ENCODE results near the gene SNAPIN. TPM values are rescaled to one million over a fixed set of nuclear protein-coding genes. Genes with fewer than 3 reads are reported as not detected.

The SNAPIN gene
- total RNA-seq, 1 experiment from 2014 or later, result 82.0 TPM

- Histone ChIP-seq H3K36me3 (ENCODE audit: low read depth, low read length) (no peaks in the 10 kb centered on the region), H3K9me2 (replicated peaks; ENCODE audit: low read length) (no peaks in the 10 kb centered on the region), H3K27me3 (ENCODE audit: low read length) (peaks cover 16% of the 10 kb centered on the region), H3K9me3 (ENCODE audit: low read length) (no peaks in the 10 kb centered on the region), H3F3A (ENCODE audit: low read length, unreplicated experiment) (no peaks in the 10 kb centered on the region), H2AFZ (ENCODE audit: low read length) (peak overlapping the region; percentile 87), H4K20me1 (ENCODE audit: low read length) (no peaks in the 10 kb centered on the region), H3K79me2 (ENCODE audit: low read length) (no peaks in the 10 kb centered on the region), H3K4me2 (ENCODE audit: low read length) (peak overlapping the region; percentile 95), H3K27ac (ENCODE audit: low read length) (no peak overlapping the region), H3K4me3 (ENCODE audit: low read length) (peak overlapping the region; percentile 67), H3K4me1 (ENCODE audit: insufficient read depth, low read length) (peaks cover 12% of the 10 kb centered on the region), H3K9ac (ENCODE audit: low read length) (no peak overlapping the region)
- POLR2A ChIA-PET (ENCODE audit: unreplicated experiment), result interaction anchor here (0.6 kb wide), 1 partner anchor 650 kb away, joined by 10 read pairs; no protein-coding TSS in a partner anchor
- DNase-seq, result peak; percentile 70
- intact Hi-C loops (cut with micrococcal nuclease), result loop anchor here (1.0 to 10.0 kb wide), 4 partner anchors 57 to 323 kb away; partner anchors contain the start of genes RAB13 and S100A9
- no TSS peak for BruUV-seq (replicated peaks)
- CTCF ChIA-PET, result interaction anchor here (0.9 kb wide), 1 partner anchor 30 kb away, joined by 6 read pairs; no protein-coding TSS in a partner anchor
- ATAC-seq, result peak; percentile 73
- TF ChIP-seq EZH2phosphoT487 (IDR thresholded peaks at IDR 0.05; ENCODE audit: borderline replicate concordance, low read length) (no peak), EZH2 (IDR thresholded peaks at IDR 0.05; ENCODE audit: low read length, unreplicated experiment) (no peak)
- TF ChIP-seq, protein P1, sequence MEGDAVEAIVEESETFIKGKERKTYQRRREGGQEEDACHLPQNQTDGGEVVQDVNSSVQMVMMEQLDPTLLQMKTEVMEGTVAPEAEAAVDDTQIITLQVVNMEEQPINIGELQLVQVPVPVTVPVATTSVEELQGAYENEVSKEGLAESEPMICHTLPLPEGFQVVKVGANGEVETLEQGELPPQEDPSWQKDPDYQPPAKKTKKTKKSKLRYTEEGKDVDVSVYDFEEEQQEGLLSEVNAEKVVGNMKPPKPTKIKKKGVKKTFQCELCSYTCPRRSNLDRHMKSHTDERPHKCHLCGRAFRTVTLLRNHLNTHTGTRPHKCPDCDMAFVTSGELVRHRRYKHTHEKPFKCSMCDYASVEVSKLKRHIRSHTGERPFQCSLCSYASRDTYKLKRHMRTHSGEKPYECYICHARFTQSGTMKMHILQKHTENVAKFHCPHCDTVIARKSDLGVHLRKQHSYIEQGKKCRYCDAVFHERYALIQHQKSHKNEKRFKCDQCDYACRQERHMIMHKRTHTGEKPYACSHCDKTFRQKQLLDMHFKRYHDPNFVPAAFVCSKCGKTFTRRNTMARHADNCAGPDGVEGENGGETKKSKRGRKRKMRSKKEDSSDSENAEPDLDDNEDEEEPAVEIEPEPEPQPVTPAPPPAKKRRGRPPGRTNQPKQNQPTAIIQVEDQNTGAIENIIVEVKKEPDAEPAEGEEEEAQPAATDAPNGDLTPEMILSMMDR (conservative IDR thresholded peaks at IDR 0.05; ENCODE audit: low read depth, low read length), result peak; percentile 99
Measured at GRCh38 chr1:153677718-153678518, 19.4 kb downstream of the SNAPIN start.

DNA sequence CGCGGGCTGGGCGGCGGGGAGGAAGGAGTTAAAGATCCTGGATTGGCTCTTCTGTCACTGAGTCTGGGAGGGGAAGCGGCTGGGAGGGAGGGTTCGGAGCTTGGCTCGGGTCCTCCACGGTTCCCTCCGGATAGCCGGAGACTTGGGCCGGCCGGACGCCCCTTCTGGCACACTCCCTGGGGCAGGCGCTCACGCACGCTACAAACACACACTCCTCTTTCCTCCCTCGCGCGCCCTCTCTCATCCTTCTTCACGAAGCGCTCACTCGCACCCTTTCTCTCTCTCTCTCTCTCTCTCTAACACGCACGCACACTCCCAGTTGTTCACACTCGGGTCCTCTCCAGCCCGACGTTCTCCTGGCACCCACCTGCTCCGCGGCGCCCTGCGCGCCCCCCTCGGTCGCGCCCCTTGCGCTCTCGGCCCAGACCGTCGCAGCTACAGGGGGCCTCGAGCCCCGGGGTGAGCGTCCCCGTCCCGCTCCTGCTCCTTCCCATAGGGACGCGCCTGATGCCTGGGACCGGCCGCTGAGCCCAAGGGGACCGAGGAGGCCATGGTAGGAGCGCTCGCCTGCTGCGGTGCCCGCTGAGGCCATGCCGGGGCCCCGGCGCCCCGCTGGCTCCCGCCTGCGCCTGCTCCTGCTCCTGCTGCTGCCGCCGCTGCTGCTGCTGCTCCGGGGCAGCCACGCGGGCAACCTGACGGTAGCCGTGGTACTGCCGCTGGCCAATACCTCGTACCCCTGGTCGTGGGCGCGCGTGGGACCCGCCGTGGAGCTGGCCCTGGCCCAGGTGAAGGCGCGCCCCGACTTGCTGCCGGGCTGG lies 20.2 kb downstream of the SNAPIN start, which contains the start of gene NPR1:
Gene NPR1 (plus strand): TSS at position 170 of the 818 bp plus-strand sequence. CDS start 421 bp downstream, at position 591.
- H3K4me2 ChIP-seq (ENCODE audit: low read length), result peak within 1 kb of the TSS; percentile 95
- H3K27ac ChIP-seq (ENCODE audit: low read length), result no peak within 1 kb of the TSS
- H3K4me1 ChIP-seq (ENCODE audit: insufficient read depth, low read length), result peaks cover 12% of the 10 kb centered on the region
- no peaks in the 10 kb centered on the region for H3K9me2 ChIP-seq (replicated peaks; ENCODE audit: low read length)
- H3K4me3 ChIP-seq (ENCODE audit: low read length), result peak within 1 kb of the TSS; percentile 67
- DNase-seq, result no peak
- TF ChIP-seq EZH2phosphoT487 (IDR thresholded peaks at IDR 0.05; ENCODE audit: borderline replicate concordance, low read length) (no peak; the same call in 1 of the 2 replicates), EZH2 (IDR thresholded peaks at IDR 0.05; ENCODE audit: low read length, unreplicated experiment) (peak; percentile 59)
- H3K79me2 ChIP-seq (ENCODE audit: low read length), result no peaks in the 10 kb centered on the region
- peaks cover 16% of the 10 kb centered on the region for H3K27me3 ChIP-seq (ENCODE audit: low read length)
- no peaks in the 10 kb centered on the region for H3F3A ChIP-seq (ENCODE audit: low read length, unreplicated experiment)
- no peaks in the 10 kb centered on the region for H3K36me3 ChIP-seq (ENCODE audit: low read depth, low read length)
- H2AFZ ChIP-seq (ENCODE audit: low read length), result peak within 1 kb of the TSS; percentile 87
- H3K9ac ChIP-seq (ENCODE audit: low read length), result no peak within 1 kb of the TSS
- no peaks in the 10 kb centered on the region for H3K9me3 ChIP-seq (ENCODE audit: low read length)
- ChIA-PET POLR2A (ENCODE audit: unreplicated experiment) (interaction anchor here (0.6 kb wide), 1 partner anchor 649 kb away, joined by 10 read pairs; no protein-coding TSS in a partner anchor), CTCF (interaction anchor here (0.9 kb wide), 1 partner anchor 30 kb away, joined by 6 read pairs; no protein-coding TSS in a partner anchor)
- intact Hi-C loops (cut with micrococcal nuclease), result loop anchor here (2.0 to 10.0 kb wide), 2 partner anchors 56 to 324 kb away; partner anchors contain the start of gene S100A9
- BruUV-seq (replicated peaks), result no TSS peak
- ATAC-seq, result peak; percentile 62
- H4K20me1 ChIP-seq (ENCODE audit: low read length), result no peaks in the 10 kb centered on the region

Data from PC-3 (cell line).